GM12878 (cell line): Measurements from ENCODE around the gene SLC51A. TPM values are rescaled to one million over a fixed set of nuclear protein-coding genes. Genes with fewer than 3 reads are reported as not detected.
A peak's percentile ranks its signal among the peaks of the same experiment; 100 is the strongest.

Experiments used
- ATAC-seq: fragments of 200-7000 bp; cut with Tn5 transposase; 3 replicates; pipeline ENCODE4 v1.9.1; 2020; ENCODE audit warnings: mild to moderate bottlenecking, moderate library complexity
- BruUV-seq: library from RNA; stranded (reverse); fragments of 400-500 nt; replicated peaks from 2 replicates; lab custom pipeline; 2021; lab: Mats Ljungman, UMichigan
- CTCF ChIA-PET: fragments of 300-600 bp; sonication (Branson Sonifier 250); formaldehyde crosslinking; extraction: SDS; loops from one replicate; lab custom pipeline; 2021; ENCODE audit warnings: inconsistent platforms; lab: Yijun Ruan, JAX
- POLR2A ChIA-PET: fragments of 350-600 bp; formaldehyde crosslinking; extraction: SDS; loops from one replicate; lab custom pipeline; 2021; ENCODE audit warnings: inconsistent platforms; lab: Charles Lee
- RAD21 ChIA-PET: fragments of 300-600 bp; sonication (Branson Sonifier 250); formaldehyde crosslinking; loops from one replicate; lab custom pipeline; 2023; ENCODE audit warnings: antibody characterized with exemption; ENCODE audit not compliant: unreplicated experiment; lab: Charles Lee
- SMC1A ChIA-PET: fragments of 300-600 bp; sonication (Branson Sonifier 250); formaldehyde crosslinking; loops from one replicate; lab custom pipeline; 2023; ENCODE audit not compliant: unreplicated experiment, uncharacterized antibody; lab: Charles Lee
- DNase-seq: peaks from one replicate; pipeline ENCODE4 v3.0.0-alpha.2; 2011; ENCODE audit warnings: low read depth, low spot score
- FAIRE-seq: peaks from 3 replicates; lab custom pipeline; 2011; peaks lifted over from hg19 to GRCh38; lab: Jason Lieb, UNC
- H2AFZ ChIP-seq: 2 replicates; pipeline ENCODE4 v1.6.0; 2011; ENCODE audit warnings: low read depth, low read length, control low read depth; ENCODE audit not compliant: control insufficient read depth
- H3K27ac ChIP-seq: 2 replicates; pipeline ENCODE4 v1.5.1; 2011; ENCODE audit warnings: control low read depth; ENCODE audit not compliant: control insufficient read depth, insufficient read depth
- H3K27me3 ChIP-seq, 2 experiments: replicated peaks in 1 of 2; 2 replicates each; pipeline versions ENCODE4 v1.6.0 to v1.6.1; 2011; ENCODE audit warnings: low read length in 1 of 2; ENCODE audit not compliant: control insufficient read depth in 2 of 2, insufficient read depth in 2 of 2
- H3K36me3 ChIP-seq, 2 experiments: 2 replicates each; pipeline ENCODE4 v1.5.1; 2011; ENCODE audit warnings: low read length in 1 of 2; ENCODE audit not compliant: control insufficient read depth in 2 of 2, insufficient read depth in 2 of 2
- H3K4me1 ChIP-seq: 2 replicates; pipeline ENCODE4 v1.6.1; 2011; ENCODE audit warnings: mild to moderate bottlenecking, low read length, moderate library complexity, mixed read lengths; ENCODE audit not compliant: control insufficient read depth, insufficient read depth
- H3K4me2 ChIP-seq: 2 replicates; pipeline ENCODE4 v1.6.0; 2011; ENCODE audit warnings: control low read depth; ENCODE audit not compliant: control insufficient read depth, insufficient read depth
- H3K4me3 ChIP-seq: fragments of 200-600 bp; sonication (generic); 2 replicates; pipeline ENCODE4 v1.5.1; 2016
- H3K79me2 ChIP-seq: 2 replicates; pipeline ENCODE4 v1.6.0; 2011; ENCODE audit warnings: low read length; ENCODE audit not compliant: control insufficient read depth, insufficient read depth
- H3K9ac ChIP-seq: 2 replicates; pipeline ENCODE4 v1.8.0; 2011; ENCODE audit warnings: low read length, control low read depth, mixed read lengths; ENCODE audit not compliant: control insufficient read depth, insufficient read depth
- H3K9me3 ChIP-seq: replicated peaks from 3 replicates; pipeline ENCODE4 v1.5.1; 2011; ENCODE audit warnings: mild to moderate bottlenecking, low read length; ENCODE audit not compliant: control insufficient read depth, insufficient read depth
- H4K20me1 ChIP-seq: 2 replicates; pipeline ENCODE4 v1.6.0; 2011; ENCODE audit not compliant: control insufficient read depth, insufficient read depth
- ASH2L ChIP-seq: fragments of 300-600, 200-600 bp; sonication (generic); IDR thresholded peaks from 2 replicates; pipeline ENCODE4 v1.6.1; 2017; ENCODE audit warnings: low read depth, mild to moderate bottlenecking, borderline replicate concordance
- CEBPB ChIP-seq, 2 experiments: fragments of 150-350 bp in 1 of 2; IDR thresholded peaks; 2 replicates each; pipeline ENCODE4 v1.6.1; 2012 to 2014; ENCODE audit warnings: low read depth in 2 of 2, low read length in 2 of 2, borderline replicate concordance in 1 of 2, inconsistent platforms in 1 of 2
- CUX1 ChIP-seq: IDR thresholded peaks from 2 replicates; pipeline ENCODE4 v1.6.1; 2012; ENCODE audit warnings: improper control_type of control experiment, low read depth, low read length; ENCODE audit not compliant: insufficient replicate concordance
- FOXM1 ChIP-seq: IDR thresholded peaks from 2 replicates; pipeline ENCODE4 v1.6.1; 2012; ENCODE audit warnings: low read depth, mild to moderate bottlenecking, inconsistent platforms, low read length, moderate library complexity
- HCFC1 ChIP-seq: fragments of 150-350 bp; IDR thresholded peaks from 2 replicates; pipeline ENCODE4 v1.6.1; 2014; ENCODE audit warnings: low read length
- JUND ChIP-seq: IDR thresholded peaks from 2 replicates; pipeline ENCODE4 v1.6.1; 2012; ENCODE audit warnings: low read depth, mild to moderate bottlenecking, low read length, improper control_type of control experiment, moderate library complexity
- NR2C1 ChIP-seq: fragments of 450-650 bp; IDR thresholded peaks from 2 replicates; pipeline ENCODE4 v1.6.1; 2017; ENCODE audit warnings: antibody characterized with exemption, mild to moderate bottlenecking, moderate library complexity
- PAX5 ChIP-seq: IDR thresholded peaks from 2 replicates; pipeline ENCODE4 v1.6.1; 2011; ENCODE audit warnings: low read depth, low read length, borderline replicate concordance
- POLR2A ChIP-seq: IDR thresholded peaks from 2 replicates; pipeline ENCODE4 v1.6.1; 2011; ENCODE audit warnings: low read depth, mild to moderate bottlenecking, low read length
- RAD51 ChIP-seq: fragments of 450-650 bp; IDR thresholded peaks from 2 replicates; pipeline ENCODE4 v1.6.1; 2016; ENCODE audit warnings: moderate library complexity, mild to moderate bottlenecking, inconsistent platforms
- RUNX3 ChIP-seq: IDR thresholded peaks from 2 replicates; pipeline ENCODE4 v1.6.1; 2012; ENCODE audit warnings: low read length, inconsistent platforms
- SP1 ChIP-seq: IDR thresholded peaks from one replicate; pipeline ENCODE4 v1.6.1; 2011; ENCODE audit warnings: low read depth, low read length
- SPI1 ChIP-seq: IDR thresholded peaks from 2 replicates; pipeline ENCODE4 v1.6.1; 2011; ENCODE audit warnings: low read depth, mild to moderate bottlenecking, low read length, moderate library complexity, borderline replicate concordance; ENCODE audit not compliant: insufficient read depth
- TBL1XR1 ChIP-seq: IDR thresholded peaks from 2 replicates; pipeline ENCODE4 v1.6.1; 2012; ENCODE audit warnings: low read depth, low read length, improper control_type of control experiment
- TCF12 ChIP-seq: IDR thresholded peaks from 2 replicates; pipeline ENCODE4 v1.6.1; 2011; ENCODE audit warnings: low read depth, mild to moderate bottlenecking, low read length
- ZNF207 ChIP-seq: fragments of 450-650 bp; IDR thresholded peaks from 2 replicates; pipeline ENCODE4 v1.6.1; 2014; ENCODE audit warnings: antibody characterized with exemption, mild to moderate bottlenecking, borderline replicate concordance
- ZNF24 ChIP-seq: fragments of 450-650 bp; IDR thresholded peaks from 2 replicates; pipeline ENCODE4 v1.6.1; 2017; ENCODE audit warnings: antibody characterized with exemption, mild to moderate bottlenecking
- ZNF274 ChIP-seq: IDR thresholded peaks from one replicate; pipeline ENCODE4 v1.8.0; 2011; ENCODE audit not compliant: insufficient read length, insufficient read depth
- WGBS: methylation state at CpG from one replicate; pipeline ENCODE4 v1.1.6; 2016; ENCODE audit warnings: low lambda C conversion rate; ENCODE audit not compliant: insufficient replicate concordance, insufficient coverage; ENCODE audit errors: missing lambda C conversion rate; 5-methylcytosine and 5-hydroxymethylcytosine counted together
- in situ Hi-C: fragments of 300-500 bp; cut with MboI; formaldehyde crosslinking; loops from 9 replicates; pipeline ENCODE4 v1.14.3; 2018; ENCODE audit warnings: mixed read lengths
- intact Hi-C: fragments of 100-400 bp; cut with micrococcal nuclease; formaldehyde crosslinking; loops from one replicate; pipeline ENCODE4 v1.14.2; 2022; ENCODE audit not compliant: unreplicated experiment
- polyA plus RNA-seq, 11 experiments: library from polyadenylated mRNA; depleted of rRNA in 4 of 11; unstranded in 6 of 11; stranded (reverse) in 5 of 11; fragments of >200 nt; fragmentation: Nextera tagmentation in 4 of 11; fragmentation: Illumina TruSeq in 1 of 11; extraction: Ambion mirVana in 4 of 11; extraction: Trizol in 1 of 11; gene quantifications; 1 replicate in 1 of 11; 2 replicates in 10 of 11; pipeline versions ENCODE4 v1.2.1 to v1.2.3, GENCODE V29; 2011 to 2016; ENCODE audit warnings: inconsistent platforms in 2 of 11, missing spikeins in 2 of 11, low read depth in 1 of 11
- total RNA-seq, 4 experiments: library from RNA; depleted of rRNA in 3 of 4; stranded (reverse); fragments of >200 nt in 3 of 4; fragmentation: Illumina TruSeq in 1 of 4; extraction: Trizol in 1 of 4; gene quantifications; 2 replicates each; pipeline versions ENCODE4 v1.2.1 to v1.2.3, GENCODE V29; 2013 to 2021

Gene SLC51A
- total and polyA plus RNA-seq, 10 of the 15 experiments (the other 5 are each of a cell fraction or from before 2014, with no cell fraction given) = 0.99 to 3.9 (median 2.2) TPM; not detected in 6

- ChIA-PET POLR2A (interaction anchor here (0.7 to 6.1 kb wide), 8 partner anchors 11 to 128 kb away, joined by 3 to 61 read pairs (median 8); no protein-coding TSS in a partner anchor), SMC1A (interaction anchor here (0.6 to 9.7 kb wide), 15 partner anchors 11 to 249 kb away, joined by 3 to 151 read pairs (median 5); no protein-coding TSS in a partner anchor), RAD21 (interaction anchor here (0.5 to 6.5 kb wide), 16 partner anchors 8 to 166 kb away, joined by 3 to 113 read pairs (median 7); no protein-coding TSS in a partner anchor), CTCF (interaction anchor here (0.8 to 6.6 kb wide), 8 partner anchors 12 to 170 kb away, joined by 3 to 121 read pairs (median 5); no protein-coding TSS in a partner anchor)
- Histone ChIP-seq H3K4me3 (peak overlapping the region; percentile 53; the same call in 1 of the 2 replicates), H3K4me1 (peaks cover 55% of the 10 kb centered on the region), H3K36me3 (no peaks in the 10 kb centered on the region), H3K4me2 (peak overlapping the region; percentile 67), H3K27me3 (no peaks in the 10 kb centered on the region), H4K20me1 (no peaks in the 10 kb centered on the region), H3K9me3 (no peaks in the 10 kb centered on the region), H2AFZ (peak overlapping the region; percentile 61), H3K79me2 (no peaks in the 10 kb centered on the region; the same call in 1 of the 2 replicates), H3K9ac (peak overlapping the region; percentile 66), H3K27ac (peak overlapping the region; percentile 83)
- in situ Hi-C loops (loop anchor here (5.0 kb wide), 1 partner anchor 115 kb away; no protein-coding TSS in a partner anchor), intact Hi-C loops (loop anchor here (1.0 to 10.0 kb wide), 3 partner anchors 9 to 287 kb away; partner anchors contain the start of gene TNK2)
- 4% methylated on average over 11 of the region's 11 CpGs for WGBS
- DNase-seq = peak; percentile 74
- no TSS peak for BruUV-seq
- peak; percentile 77 for ATAC-seq
- peak; percentile 92 for FAIRE-seq
- no peak for TF ChIP-seq ZNF24
- no peak for TF ChIP-seq HCFC1
- TF ChIP-seq POLR2A = peak; percentile 62
- peak; percentile 72; the same call in 1 of the 2 replicates for TF ChIP-seq TCF12
- peak; percentile 30 for TF ChIP-seq SP1
- TF ChIP-seq PAX5 = peak; percentile 61; the same call in 1 of the 2 replicates
- TF ChIP-seq FOXM1 = peak; percentile 49; the same call in 1 of the 2 replicates
- no peak for TF ChIP-seq JUND
- TF ChIP-seq ZNF207 = no peak
- no peak for TF ChIP-seq CEBPB (IDR thresholded peaks at IDR 0.05; ENCODE audit: borderline replicate concordance in 1 of 2, low read depth in 2 of 2, low read length in 2 of 2)
- no peak for TF ChIP-seq NR2C1
- peak; percentile 70 for TF ChIP-seq RUNX3
- peak; percentile 23; the same call in 1 of the 2 replicates for TF ChIP-seq SPI1
- TF ChIP-seq ASH2L = 0 out of 2 replicates have a peak, but pooled peaks have one; percentile 40
- TF ChIP-seq RAD51 = no peak
- TF ChIP-seq ZNF274 = no peak
- TF ChIP-seq CUX1 = peak; percentile 87
- peak; percentile 69 for TF ChIP-seq TBL1XR1
Measured at GRCh38 chr3:196192036-196192523, 24.3 kb upstream of the SLC51A start.
